Central memory CD8-positive, alpha-beta T cell (primary cell): ENCODE data around the gene ATP5F1D.

ENCODE experiments used
- ATAC-seq: fragments of 150-1000 bp; cut with Tn5 transposase; replicated peaks from 2 replicates; pipeline ENCODE4 v1.10.0; 2022; ENCODE audit warnings: mild to moderate bottlenecking, moderate FRiP score, moderate number of reproducible peaks; ENCODE audit not compliant: poor library complexity, severe bottlenecking; ENCODE audit errors: extremely low read depth
- DNase-seq, 2 donors: peaks; one replicate each; pipeline ENCODE4 v3.0.0; 2021; ENCODE audit warnings: low spot score in 2 of 2
- H3K27ac Mint-ChIP-seq: one replicate; pipeline ENCODE4 v1.8.0; 2022; ENCODE audit warnings: low read depth, mild to moderate bottlenecking, moderate library complexity, mixed read lengths
- H3K27me3 Mint-ChIP-seq: one replicate; pipeline ENCODE4 v1.8.0; 2022; ENCODE audit warnings: mixed read lengths
- H3K36me3 Mint-ChIP-seq: one replicate; pipeline ENCODE4 v1.8.0; 2022; ENCODE audit warnings: mild to moderate bottlenecking, moderate library complexity, mixed read lengths; ENCODE audit not compliant: insufficient read depth
- H3K4me1 Mint-ChIP-seq: one replicate; pipeline ENCODE4 v1.8.0; 2022; ENCODE audit warnings: mixed read lengths
- H3K4me3 Mint-ChIP-seq: one replicate; pipeline ENCODE4 v1.8.0; 2022; ENCODE audit warnings: mild to moderate bottlenecking, moderate library complexity, mixed read lengths
- H3K9me3 Mint-ChIP-seq: one replicate; pipeline ENCODE4 v1.8.0; 2022; ENCODE audit warnings: mixed read lengths

The ATP5F1D gene

DNA sequence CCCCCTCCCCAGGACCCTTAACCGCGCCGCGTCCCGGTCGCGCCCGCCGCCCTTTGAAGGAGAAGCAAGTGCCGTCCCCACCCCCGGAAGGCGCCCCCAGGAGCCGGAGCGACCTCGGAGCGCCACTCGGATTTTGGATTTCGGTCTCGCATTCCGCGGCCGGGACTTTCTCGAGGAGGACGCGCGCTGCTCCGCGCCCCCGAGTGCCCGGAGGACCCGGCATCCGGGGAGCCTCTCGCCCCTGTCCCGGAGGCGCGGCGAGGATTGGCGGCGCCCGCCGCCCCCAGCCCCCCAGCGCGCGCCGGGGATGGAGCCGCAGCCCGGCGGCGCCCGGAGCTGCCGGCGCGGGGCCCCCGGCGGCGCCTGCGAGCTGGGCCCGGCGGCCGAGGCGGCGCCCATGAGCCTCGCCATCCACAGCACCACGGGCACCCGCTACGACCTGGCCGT lies 8.5 kb downstream of the ATP5F1D start:
- Mint-ChIP-seq H3K36me3 (peaks cover 52% of the 10 kb centered on the region), H3K27ac (peak overlapping the region; percentile 88), H3K27me3 (no peaks in the 10 kb centered on the region)

DNA sequence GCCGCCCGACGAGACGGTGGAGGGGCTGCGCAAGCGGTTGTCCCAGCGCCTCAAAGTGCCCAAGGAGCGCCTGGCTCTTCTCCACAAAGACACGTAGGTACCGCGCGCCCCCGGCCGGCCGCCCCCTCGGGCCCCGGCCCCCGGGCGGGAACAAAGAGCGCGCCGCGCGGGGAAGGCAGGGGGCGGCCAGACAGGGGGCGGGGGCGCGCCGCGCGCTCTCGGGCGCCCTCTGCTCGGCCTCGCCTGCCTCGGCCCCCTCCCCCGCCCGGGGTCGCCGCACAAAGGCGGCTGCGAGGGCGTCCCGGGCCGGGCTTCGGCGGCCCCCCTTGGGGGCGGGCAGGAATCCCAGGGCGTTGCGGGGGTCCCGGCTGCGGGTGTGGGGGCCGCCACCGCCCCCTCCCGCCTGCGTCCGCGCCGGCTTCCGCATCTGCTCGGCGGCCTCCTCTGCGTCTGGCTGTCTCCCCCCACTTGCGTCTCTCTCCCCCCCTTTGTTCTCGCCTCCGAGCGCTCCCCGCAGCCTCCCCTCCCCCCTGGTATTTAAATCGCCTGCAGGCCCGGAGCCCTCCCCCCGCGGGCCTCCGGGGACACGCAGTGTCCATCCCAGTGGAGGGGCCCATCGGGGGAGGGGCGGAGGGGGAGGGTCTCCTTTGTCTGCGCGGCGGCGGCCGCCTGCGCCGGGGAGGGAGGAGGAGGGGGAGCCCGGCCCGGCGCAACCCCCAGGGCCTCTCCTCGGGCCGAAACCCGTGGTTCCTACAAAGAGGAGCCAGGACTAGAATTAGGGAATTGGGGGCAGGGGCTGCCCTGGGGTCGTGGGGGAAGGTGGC lies 9.1 kb downstream of the ATP5F1D start:
- ATAC-seq (peak; percentile 6), DNase-seq (peak in 1 of 2 donors; percentile 60)
- Mint-ChIP-seq H3K4me3 (peak overlapping the region; percentile 94), H3K36me3 (peaks cover 59% of the 10 kb centered on the region), H3K27ac (peak overlapping the region; percentile 93), H3K9me3 (no peaks in the 10 kb centered on the region), H3K4me1 (peaks cover 13% of the 10 kb centered on the region), H3K27me3 (no peaks in the 10 kb centered on the region)

More for the DNA sequence above, 8.5 kb downstream of the ATP5F1D start:
- Mint-ChIP-seq H3K4me3 (peak overlapping the region; percentile 94), H3K9me3 (no peaks in the 10 kb centered on the region), H3K4me1 (peaks cover 13% of the 10 kb centered on the region)
- no peak for ATAC-seq
- no peak for DNase-seq

DNA sequence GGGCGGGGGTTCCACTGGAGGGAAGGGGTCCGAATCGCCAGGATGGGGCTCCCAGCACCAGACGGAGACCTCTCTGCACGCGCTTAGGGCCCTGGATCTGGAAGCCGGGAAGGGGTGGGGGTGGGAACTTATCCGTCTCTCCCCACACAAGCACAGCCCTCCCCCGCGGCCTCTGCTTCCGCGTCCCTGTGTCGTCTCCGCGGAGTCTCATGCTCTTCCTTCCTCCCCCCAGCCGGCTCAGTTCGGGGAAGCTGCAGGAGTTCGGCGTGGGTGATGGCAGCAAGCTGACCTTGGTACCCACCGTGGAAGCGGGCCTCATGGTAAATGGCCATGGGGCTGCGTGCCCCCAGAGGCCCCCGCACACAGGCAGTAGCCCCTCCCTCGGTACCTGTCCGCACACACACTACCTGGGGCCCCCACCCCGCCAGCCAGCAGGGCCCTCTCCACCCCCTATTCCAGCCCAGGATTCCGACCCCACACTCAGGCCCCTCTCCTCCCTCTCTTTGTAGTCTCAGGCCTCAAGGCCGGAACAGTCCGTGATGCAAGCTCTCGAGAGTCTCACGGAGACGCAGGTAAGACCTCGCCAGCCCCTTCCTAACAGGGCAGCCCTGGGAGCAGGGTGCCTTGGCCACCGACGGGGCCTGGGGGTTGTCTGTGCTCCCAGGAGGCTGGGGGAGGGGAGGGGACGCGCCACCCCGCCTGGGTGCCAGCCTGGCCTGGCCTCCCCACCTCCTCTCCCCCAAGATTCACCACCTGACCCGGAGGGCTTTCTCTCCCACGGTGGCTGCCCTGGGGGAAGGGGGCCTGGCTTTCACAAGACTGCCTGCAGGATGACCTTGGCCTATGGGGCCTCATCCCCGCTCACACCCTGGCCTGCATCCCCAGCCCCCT lies 10.0 kb downstream of the ATP5F1D start:
- Mint-ChIP-seq H3K27me3 (no peaks in the 10 kb centered on the region), H3K27ac (peak overlapping the region; percentile 93), H3K36me3 (peaks cover 68% of the 10 kb centered on the region), H3K9me3 (no peaks in the 10 kb centered on the region), H3K4me3 (peak overlapping the region; percentile 94), H3K4me1 (peaks cover 13% of the 10 kb centered on the region)
- DNase-seq (peak in 1 of 2 donors; percentile 58), ATAC-seq (peak; percentile 4)

DNA sequence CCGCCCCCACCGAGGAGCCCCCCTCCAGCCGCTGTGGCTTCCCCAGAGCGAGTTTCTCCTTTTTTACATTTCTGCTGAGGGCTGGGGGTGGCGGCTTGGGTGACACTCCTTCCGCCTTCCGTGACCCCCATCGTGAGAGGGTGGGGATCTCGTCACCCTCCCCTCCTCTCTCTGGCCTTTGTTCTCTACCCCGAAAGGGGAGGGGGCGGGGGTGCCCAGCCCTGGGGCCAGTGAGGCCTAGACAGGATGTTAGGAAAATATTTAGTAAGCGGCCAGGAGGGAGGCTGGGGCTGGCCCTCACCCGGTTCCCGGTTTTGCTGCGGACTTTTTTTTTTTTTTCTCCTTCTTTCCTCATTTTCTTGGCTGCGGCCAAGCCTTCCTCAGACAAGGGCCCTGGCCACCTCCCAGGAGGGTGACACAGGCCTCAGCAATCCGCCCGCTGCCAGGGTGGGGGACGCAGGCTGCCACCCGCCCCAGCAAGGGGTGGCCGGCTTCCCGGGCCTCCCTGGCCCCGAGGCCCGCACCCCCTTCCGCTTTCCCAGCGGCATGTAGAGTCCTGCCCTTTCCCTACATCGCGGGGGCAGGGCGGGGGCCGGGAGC lies 10.8 kb downstream of the ATP5F1D start:
- no peaks in the 10 kb centered on the region for H3K9me3 Mint-ChIP-seq
- peak overlapping the region; percentile 93 for H3K27ac Mint-ChIP-seq
- peaks cover 15% of the 10 kb centered on the region for H3K4me1 Mint-ChIP-seq
- peak overlapping the region; percentile 94 for H3K4me3 Mint-ChIP-seq
- H3K27me3 Mint-ChIP-seq: no peaks in the 10 kb centered on the region
- peak; percentile 6 for ATAC-seq
- H3K36me3 Mint-ChIP-seq: peaks cover 67% of the 10 kb centered on the region
- DNase-seq: peak; percentile 53 to 69

DNA sequence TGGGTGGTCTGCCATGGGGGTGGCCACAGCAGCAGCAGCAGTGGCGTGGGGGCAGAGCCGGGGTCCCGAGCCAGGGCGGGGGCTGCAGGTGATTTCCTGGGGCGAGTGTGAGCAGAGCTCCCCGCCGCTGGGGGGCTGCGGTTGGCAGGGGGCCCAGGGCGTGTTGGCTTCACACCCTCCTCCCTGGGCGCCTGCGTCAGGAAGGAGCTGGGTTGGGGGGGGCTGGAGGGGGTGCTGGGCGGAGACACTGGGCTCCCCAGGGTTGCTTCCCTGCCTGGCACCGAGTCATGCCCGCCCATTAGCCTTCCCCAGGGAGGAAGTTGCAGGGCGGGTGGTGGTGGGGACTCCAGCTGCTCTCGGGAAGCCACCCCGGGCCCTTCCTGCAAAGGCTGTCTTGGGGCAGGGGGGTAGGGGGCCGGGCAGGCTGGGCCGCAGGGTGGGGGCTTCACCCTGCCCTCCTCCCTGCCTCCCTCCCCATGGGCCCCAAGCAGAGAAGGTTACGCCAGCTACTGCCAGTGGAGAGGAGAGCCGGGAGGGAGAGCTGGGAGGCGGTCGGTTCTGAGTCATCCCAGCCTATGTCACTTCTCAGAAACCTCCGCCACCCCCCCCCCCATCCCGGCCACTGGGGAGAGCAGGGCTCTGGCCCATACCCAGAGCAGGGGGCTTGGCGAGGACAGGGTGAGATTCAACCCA lies 11.4 kb downstream of the ATP5F1D start:
- H3K9me3 Mint-ChIP-seq: no peaks in the 10 kb centered on the region
- ATAC-seq: peak; percentile 31
- DNase-seq: peak; percentile 57 to 80
- peak overlapping the region; percentile 93 for H3K27ac Mint-ChIP-seq
- H3K36me3 Mint-ChIP-seq: peaks cover 73% of the 10 kb centered on the region
- H3K4me3 Mint-ChIP-seq: peak overlapping the region; percentile 94
- no peaks in the 10 kb centered on the region for H3K27me3 Mint-ChIP-seq
- H3K4me1 Mint-ChIP-seq: peaks cover 21% of the 10 kb centered on the region

DNA sequence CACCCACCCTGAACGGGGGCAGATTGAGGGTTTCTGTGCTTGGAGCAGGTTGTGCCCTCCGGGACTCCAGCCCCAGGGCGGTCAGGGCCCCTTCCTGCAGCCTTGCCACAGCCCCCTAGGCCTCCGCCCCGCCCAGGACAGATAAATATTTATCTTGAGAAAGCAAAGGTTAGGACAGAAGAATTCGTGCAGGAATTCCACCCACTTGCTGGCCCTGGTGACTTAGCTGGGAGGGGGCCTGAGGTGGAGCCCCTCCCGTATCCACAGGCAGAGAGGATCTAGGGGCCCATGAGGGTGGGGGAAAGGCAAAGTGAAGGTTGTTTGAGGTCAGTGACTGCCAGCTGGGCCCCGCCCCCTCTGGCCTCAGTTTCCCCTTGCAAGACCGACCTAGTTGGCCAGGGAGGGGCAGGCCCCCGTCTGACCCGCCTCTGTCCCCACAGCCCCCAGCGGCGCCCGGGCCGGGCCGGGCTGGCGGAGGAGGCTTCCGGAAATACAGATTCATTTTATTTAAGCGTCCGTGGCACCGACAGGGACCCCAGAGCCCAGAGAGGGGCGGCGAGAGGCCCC lies 12.0 kb downstream of the ATP5F1D start:
- peaks cover 25% of the 10 kb centered on the region for H3K4me1 Mint-ChIP-seq
- DNase-seq: no peak
- no peaks in the 10 kb centered on the region for H3K27me3 Mint-ChIP-seq
- ATAC-seq: no peak
- peak overlapping the region; percentile 94 for H3K4me3 Mint-ChIP-seq
- H3K27ac Mint-ChIP-seq: peak overlapping the region; percentile 93
- no peaks in the 10 kb centered on the region for H3K9me3 Mint-ChIP-seq
- peaks cover 77% of the 10 kb centered on the region for H3K36me3 Mint-ChIP-seq

DNA sequence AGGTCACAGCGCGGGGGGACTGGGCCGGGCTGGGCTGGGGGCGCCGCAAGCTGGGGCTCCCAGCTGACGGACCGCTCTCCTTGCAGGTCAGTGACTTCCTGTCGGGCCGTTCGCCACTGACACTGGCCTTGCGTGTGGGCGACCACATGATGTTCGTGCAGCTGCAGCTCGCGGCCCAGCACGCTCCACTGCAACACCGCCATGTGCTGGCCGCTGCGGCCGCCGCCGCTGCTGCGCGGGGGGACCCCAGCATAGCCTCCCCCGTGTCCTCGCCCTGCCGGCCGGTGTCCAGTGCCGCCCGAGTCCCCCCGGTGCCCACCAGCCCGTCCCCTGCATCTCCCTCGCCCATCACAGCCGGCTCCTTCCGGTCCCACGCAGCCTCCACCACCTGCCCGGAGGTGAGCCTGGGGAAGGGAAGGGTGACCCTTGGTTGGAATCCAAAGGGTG lies 12.6 kb downstream of the ATP5F1D start:
- no peak for ATAC-seq
- Mint-ChIP-seq H3K4me3 (peak overlapping the region; percentile 50), H3K27ac (no peak overlapping the region), H3K36me3 (peaks cover 79% of the 10 kb centered on the region), H3K27me3 (no peaks in the 10 kb centered on the region), H3K4me1 (peaks cover 29% of the 10 kb centered on the region), H3K9me3 (no peaks in the 10 kb centered on the region)
- DNase-seq: no peak

DNA sequence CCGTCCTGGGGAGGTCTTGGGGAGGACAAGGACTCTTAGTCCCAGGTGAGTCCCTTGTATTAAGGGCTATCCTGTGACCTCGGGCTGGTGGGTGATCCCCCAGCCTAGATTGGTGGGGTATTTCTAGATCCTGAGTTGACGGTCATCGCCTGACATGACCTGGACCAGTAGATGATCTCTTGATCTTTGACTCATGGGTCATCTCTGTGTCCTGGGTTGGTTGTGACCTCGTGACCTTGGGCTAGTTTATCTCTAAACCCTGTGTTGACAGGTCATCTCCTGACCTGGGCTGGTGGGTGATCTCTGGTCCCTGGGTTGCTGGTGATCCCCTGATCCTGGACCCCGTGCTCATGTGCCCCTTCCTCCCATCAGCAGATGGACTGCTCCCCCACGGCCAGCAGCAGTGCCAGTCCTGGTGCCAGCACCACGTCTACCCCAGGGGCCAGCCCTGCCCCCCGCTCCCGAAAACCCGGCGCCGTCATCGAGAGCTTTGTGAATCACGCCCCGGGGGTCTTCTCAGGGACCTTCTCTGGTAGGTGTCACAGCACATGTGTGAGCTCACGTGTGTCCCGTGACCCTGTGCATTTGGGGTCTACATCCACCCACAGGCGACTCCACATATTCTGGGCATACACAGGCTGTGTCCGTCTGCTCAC lies 13.1 kb downstream of the ATP5F1D start:
- H3K4me3 Mint-ChIP-seq: peak overlapping the region; percentile 50
- peaks cover 35% of the 10 kb centered on the region for H3K4me1 Mint-ChIP-seq

DNA sequence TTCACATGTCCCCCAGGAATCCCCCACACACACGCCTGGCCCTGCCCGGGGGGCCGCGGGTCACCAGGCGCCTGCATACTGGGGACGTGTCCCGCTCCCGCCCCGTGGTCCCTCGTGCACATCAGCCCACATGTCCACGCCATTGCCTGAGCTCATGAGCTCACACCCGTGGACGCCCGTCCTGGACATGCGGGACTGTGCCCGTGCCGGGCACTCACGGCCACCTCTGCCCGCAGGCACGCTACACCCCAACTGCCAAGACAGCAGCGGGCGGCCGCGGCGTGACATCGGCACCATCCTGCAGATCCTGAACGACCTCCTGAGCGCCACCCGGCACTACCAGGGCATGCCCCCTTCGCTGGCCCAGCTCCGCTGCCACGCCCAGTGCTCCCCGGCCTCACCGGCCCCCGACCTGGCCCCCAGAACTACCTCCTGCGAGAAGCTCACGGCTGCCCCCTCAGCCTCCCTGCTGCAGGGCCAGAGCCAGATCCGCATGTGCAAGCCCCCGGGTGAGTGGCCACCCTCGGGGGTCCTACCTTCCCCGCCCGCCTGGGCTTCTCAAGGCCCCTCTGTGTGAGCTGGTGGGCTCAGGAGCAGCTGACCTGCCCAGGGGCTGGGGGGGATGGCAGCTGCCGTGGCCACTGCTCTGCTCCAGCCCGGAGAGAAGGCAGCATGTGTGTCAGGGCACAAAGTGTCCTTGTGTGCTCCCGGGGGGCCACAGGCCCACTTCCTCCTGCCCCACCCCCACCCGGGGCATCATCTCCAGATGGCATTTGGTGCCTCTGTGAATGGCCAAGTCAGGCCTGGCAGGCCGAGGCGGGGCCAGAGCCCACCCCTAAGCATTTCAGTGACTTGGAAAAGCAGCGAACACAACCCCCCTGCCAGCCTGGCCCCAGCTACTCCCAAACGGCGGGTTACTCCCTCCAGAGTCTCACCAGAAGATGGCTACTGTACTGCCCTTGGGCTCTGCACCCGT lies 13.9 kb downstream of the ATP5F1D start:
- H3K9me3 Mint-ChIP-seq: no peaks in the 10 kb centered on the region
- peak overlapping the region; percentile 44 for H3K27ac Mint-ChIP-seq
- H3K4me1 Mint-ChIP-seq: peaks cover 39% of the 10 kb centered on the region
- H3K27me3 Mint-ChIP-seq: no peaks in the 10 kb centered on the region
- ATAC-seq (no peak), DNase-seq (no peak)
- peaks cover 85% of the 10 kb centered on the region for H3K36me3 Mint-ChIP-seq
- peak overlapping the region; percentile 50 for H3K4me3 Mint-ChIP-seq

More for the DNA sequence above, 13.1 kb downstream of the ATP5F1D start:
- H3K27me3 Mint-ChIP-seq: no peaks in the 10 kb centered on the region
- peaks cover 83% of the 10 kb centered on the region for H3K36me3 Mint-ChIP-seq
- peak overlapping the region; percentile 44 for H3K27ac Mint-ChIP-seq
- DNase-seq (no peak), ATAC-seq (no peak)
- H3K9me3 Mint-ChIP-seq: no peaks in the 10 kb centered on the region

DNA sequence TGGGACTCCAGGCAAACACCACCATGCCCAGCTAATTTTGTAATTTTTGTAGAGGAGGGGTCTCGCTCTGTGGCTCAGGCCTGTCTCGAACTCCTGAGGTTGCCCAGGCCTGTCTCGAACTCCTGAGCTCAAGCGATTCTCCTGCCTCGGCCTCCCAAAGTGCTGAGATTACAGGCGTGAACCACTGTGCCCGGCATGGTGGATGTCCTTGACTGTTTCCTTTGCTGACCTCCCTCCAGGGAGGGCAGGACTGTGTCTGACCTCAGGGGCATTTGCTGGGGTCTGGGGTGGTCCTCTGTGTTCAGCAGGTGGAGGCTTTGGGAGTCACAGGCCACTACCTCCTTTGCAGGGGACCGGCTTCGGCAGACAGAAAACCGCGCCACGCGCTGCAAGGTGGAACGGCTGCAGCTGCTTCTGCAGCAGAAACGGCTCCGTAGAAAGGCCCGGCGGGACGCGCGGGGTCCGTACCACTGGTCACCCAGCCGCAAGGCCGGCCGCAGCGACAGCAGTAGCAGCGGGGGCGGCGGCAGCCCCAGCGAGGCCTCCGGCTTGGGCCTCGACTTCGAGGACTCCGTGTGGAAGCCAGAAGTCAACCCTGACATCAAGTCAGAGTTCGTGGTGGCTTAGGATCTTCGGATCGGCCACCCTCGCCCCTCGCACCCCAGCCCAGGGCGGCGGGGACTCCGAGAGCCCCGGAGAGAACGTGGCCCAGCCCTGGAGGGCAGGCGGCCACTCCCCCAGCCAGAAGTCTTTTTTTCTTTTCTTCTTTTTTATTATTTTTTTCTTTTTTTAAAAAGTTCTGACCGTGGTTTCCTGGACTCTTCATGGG lies 15.3 kb downstream of the ATP5F1D start:
- Mint-ChIP-seq H3K9me3 (no peaks in the 10 kb centered on the region), H3K27me3 (no peaks in the 10 kb centered on the region), H3K4me1 (peaks cover 41% of the 10 kb centered on the region), H3K36me3 (peaks cover 85% of the 10 kb centered on the region), H3K4me3 (peak overlapping the region; percentile 95), H3K27ac (peak overlapping the region; percentile 100)
- DNase-seq (no peak), ATAC-seq (no peak)
